IMR-90 (cell line): ENCODE data around the gene RALGPS1. TPM values are rescaled to one million over a fixed set of nuclear protein-coding genes. Genes with fewer than 3 reads are reported as not detected.

Source experiments
- ATAC-seq: fragments of 200-7000 bp; cut with Tn5 transposase; 2 replicates; pipeline ENCODE4 v1.9.1; 2020; ENCODE audit warnings: low read depth, mild to moderate bottlenecking, moderate library complexity
- BruUV-seq: library from RNA; stranded (reverse); fragments of 400-500 nt; replicated peaks from 2 replicates; lab custom pipeline; 2021; lab: Mats Ljungman, UMichigan
- CTCF ChIA-PET: fragments of 300-600 bp; formaldehyde crosslinking; extraction: SDS; loops from one replicate; lab custom pipeline; 2021; ENCODE audit warnings: antibody characterized with exemption; lab: Yijun Ruan, JAX
- POLR2A ChIA-PET: fragments of 300-600 bp; sonication (Branson Sonifier 250); formaldehyde crosslinking; loops from one replicate; lab custom pipeline; 2022; ENCODE audit warnings: antibody characterized with exemption; ENCODE audit not compliant: unreplicated experiment; lab: Charles Lee
- DNase-seq: peaks from one replicate; pipeline ENCODE4 v3.0.0; 2013
- H2AFZ ChIP-seq: replicated peaks from 2 replicates; pipeline ENCODE3; 2013; ENCODE audit warnings: low read length, mild to moderate bottlenecking; ENCODE audit not compliant: poor library complexity
- H2AK5ac ChIP-seq: 2 replicates; pipeline ENCODE4 v1.6.1; 2013; ENCODE audit warnings: low read depth, low read length, inconsistent platforms
- H2AK9ac ChIP-seq: replicated peaks from 2 replicates; pipeline ENCODE3; 2013; ENCODE audit warnings: mild to moderate bottlenecking, low read depth, low read length, moderate library complexity; ENCODE audit not compliant: poor library complexity
- H2BK120ac ChIP-seq: 2 replicates; pipeline ENCODE4 v1.6.1; 2013; ENCODE audit warnings: low read depth, low read length, inconsistent platforms
- H2BK15ac ChIP-seq: 3 replicates; pipeline ENCODE4 v1.6.1; 2013; ENCODE audit warnings: low read depth, low read length, inconsistent platforms
- H2BK20ac ChIP-seq: 2 replicates; pipeline ENCODE4 v1.6.1; 2013; ENCODE audit warnings: low read depth, mild to moderate bottlenecking, inconsistent platforms, low read length, moderate library complexity
- H2BK5ac ChIP-seq: 2 replicates; pipeline ENCODE4 v1.6.1; 2013; ENCODE audit warnings: mild to moderate bottlenecking, low read depth, low read length, inconsistent platforms; ENCODE audit not compliant: poor library complexity, severe bottlenecking
- H3K14ac ChIP-seq: replicated peaks from 2 replicates; pipeline ENCODE4 v1.6.1; 2013; ENCODE audit warnings: low read depth, low read length, inconsistent platforms
- H3K18ac ChIP-seq: 2 replicates; pipeline ENCODE4 v1.6.1; 2013; ENCODE audit warnings: low read depth, low read length, control low read depth
- H3K23ac ChIP-seq: 2 replicates; pipeline ENCODE4 v1.6.1; 2013; ENCODE audit warnings: low read depth, low read length, inconsistent platforms
- H3K27ac ChIP-seq: 2 replicates; pipeline ENCODE4 v1.5.1; 2013; ENCODE audit warnings: mild to moderate bottlenecking, control low read depth, low read length; ENCODE audit not compliant: insufficient read depth
- H3K27me3 ChIP-seq: 2 replicates; pipeline ENCODE4 v1.6.1; 2013; ENCODE audit warnings: low read length; ENCODE audit not compliant: control insufficient read depth, insufficient read depth
- H3K36me3 ChIP-seq: 2 replicates; pipeline ENCODE4 v1.6.1; 2013; ENCODE audit warnings: low read length, mixed read lengths; ENCODE audit not compliant: control insufficient read depth, insufficient read depth
- H3K4ac ChIP-seq: 2 replicates; pipeline ENCODE4 v1.6.1; 2013; ENCODE audit warnings: low read depth, low read length, inconsistent platforms
- H3K4me1 ChIP-seq: 2 replicates; pipeline ENCODE4 v1.6.1; 2013; ENCODE audit warnings: low read length, mixed read lengths; ENCODE audit not compliant: control insufficient read depth, insufficient read depth
- H3K4me2 ChIP-seq: 2 replicates; pipeline ENCODE4 v1.6.1; 2013; ENCODE audit warnings: low read depth, mild to moderate bottlenecking, control low read depth, low read length, moderate library complexity
- H3K4me3 ChIP-seq: 2 replicates; pipeline ENCODE4 v1.5.1; 2013; ENCODE audit warnings: low read depth, mild to moderate bottlenecking, control low read depth, low read length, moderate library complexity; ENCODE audit not compliant: insufficient read depth
- H3K56ac ChIP-seq: 2 replicates; pipeline ENCODE4 v1.6.1; 2013; ENCODE audit warnings: low read length, inconsistent platforms; ENCODE audit not compliant: insufficient read depth; ENCODE audit errors: extremely low read depth
- H3K79me1 ChIP-seq, 2 experiments: 2 replicates each; pipeline ENCODE4 v1.6.1; 2013; ENCODE audit warnings: low read length in 2 of 2, inconsistent platforms in 1 of 2, low read depth in 1 of 2
- H3K9ac ChIP-seq: 2 replicates; pipeline ENCODE4 v1.6.1; 2013; ENCODE audit warnings: low read depth, low read length, control low read depth
- H3K9me1 ChIP-seq: 2 replicates; pipeline ENCODE4 v1.6.1; 2013; ENCODE audit warnings: low read length, inconsistent platforms; ENCODE audit not compliant: insufficient read depth
- H3K9me3 ChIP-seq: 2 replicates; pipeline ENCODE4 v1.6.1; 2013; ENCODE audit warnings: low read length; ENCODE audit not compliant: control insufficient read depth, insufficient read depth
- H4K20me1 ChIP-seq: 2 replicates; pipeline ENCODE4 v1.6.1; 2013; ENCODE audit warnings: low read length, inconsistent platforms; ENCODE audit not compliant: insufficient read depth
- H4K5ac ChIP-seq: 2 replicates; pipeline ENCODE4 v1.6.1; 2013; ENCODE audit warnings: mild to moderate bottlenecking, low read depth, low read length, control low read depth
- H4K8ac ChIP-seq, 2 experiments: 2 replicates each; pipeline ENCODE4 v1.6.1; 2013; ENCODE audit warnings: low read depth in 2 of 2, low read length in 2 of 2, control low read depth in 1 of 2, inconsistent platforms in 1 of 2
- H4K91ac ChIP-seq: 2 replicates; pipeline ENCODE4 v1.6.1; 2013; ENCODE audit warnings: low read depth, low read length, inconsistent platforms; ENCODE audit not compliant: insufficient read depth
- BHLHE40 ChIP-seq: fragments of 150-350 bp; IDR thresholded peaks from 2 replicates; pipeline ENCODE4 v1.6.1; 2016; ENCODE audit warnings: mild to moderate bottlenecking, low read depth, low read length
- FOS ChIP-seq: fragments of 150-350 bp; IDR thresholded peaks from 2 replicates; pipeline ENCODE4 v1.6.1; 2016; ENCODE audit warnings: low read depth, low read length
- MAFK ChIP-seq: IDR thresholded peaks from 2 replicates; pipeline ENCODE4 v1.6.1; 2012; ENCODE audit warnings: low read depth, low read length, improper control_type of control experiment
- MXI1 ChIP-seq: IDR thresholded peaks from 2 replicates; pipeline ENCODE4 v1.6.1; 2012; ENCODE audit warnings: low read depth, mild to moderate bottlenecking, low read length, moderate library complexity, borderline replicate concordance
- RFX5 ChIP-seq: IDR thresholded peaks from 2 replicates; pipeline ENCODE4 v1.8.0; 2012; ENCODE audit warnings: low read depth, mild to moderate bottlenecking, low read length, moderate library complexity
- SMC3 ChIP-seq: fragments of 150-350 bp; IDR thresholded peaks from 2 replicates; pipeline ENCODE4 v1.6.1; 2016; ENCODE audit warnings: low read depth, mild to moderate bottlenecking, antibody characterized with exemption, low read length, moderate library complexity
- WGBS, 2 experiments: methylation state at CpG; one replicate each; pipeline versions ENCODE4 v1.1.5 to v1.1.7; 2013; ENCODE audit warnings: missing lambda C conversion rate in 2 of 2; ENCODE audit not compliant: insufficient read length in 1 of 2; ENCODE audit errors: extremely low coverage in 2 of 2; 5-methylcytosine and 5-hydroxymethylcytosine counted together
- dilution Hi-C: fragments of 300-500 bp; cut with HindIII; formaldehyde crosslinking; loops from one replicate; pipeline ENCODE4 v1.14.3; 2018; ENCODE audit warnings: low sequenced_read_pairs; ENCODE audit not compliant: unreplicated experiment
- in situ Hi-C: fragments of 300-500 bp; cut with MboI; formaldehyde crosslinking; loops from 3 replicates; pipeline ENCODE4 v1.14.3; 2019; ENCODE audit warnings: low sequenced_read_pairs, inconsistent platforms, mixed read lengths
- intact Hi-C: fragments of 100-400 bp; cut with micrococcal nuclease; formaldehyde crosslinking; loops from 2 replicates; pipeline ENCODE4 v1.10.0; 2022
- polyA plus RNA-seq, 3 experiments: library from polyadenylated mRNA; depleted of rRNA; stranded (reverse); fragments of >200 nt; gene quantifications; 2 replicates each; pipeline ENCODE4 v1.2.3, GENCODE V29; 2012; ENCODE audit warnings: low replicate concordance in 1 of 3
- total RNA-seq: library from RNA; depleted of rRNA; stranded (reverse); fragments of >200 nt; gene quantifications from 2 replicates; pipeline ENCODE4 v1.2.3, GENCODE V29; 2012

Gene RALGPS1
- total and polyA plus RNA-seq, 2 of the 4 experiments (the other 2 are of a cell fraction), result 0.90 to 2.8 TPM

DNA sequence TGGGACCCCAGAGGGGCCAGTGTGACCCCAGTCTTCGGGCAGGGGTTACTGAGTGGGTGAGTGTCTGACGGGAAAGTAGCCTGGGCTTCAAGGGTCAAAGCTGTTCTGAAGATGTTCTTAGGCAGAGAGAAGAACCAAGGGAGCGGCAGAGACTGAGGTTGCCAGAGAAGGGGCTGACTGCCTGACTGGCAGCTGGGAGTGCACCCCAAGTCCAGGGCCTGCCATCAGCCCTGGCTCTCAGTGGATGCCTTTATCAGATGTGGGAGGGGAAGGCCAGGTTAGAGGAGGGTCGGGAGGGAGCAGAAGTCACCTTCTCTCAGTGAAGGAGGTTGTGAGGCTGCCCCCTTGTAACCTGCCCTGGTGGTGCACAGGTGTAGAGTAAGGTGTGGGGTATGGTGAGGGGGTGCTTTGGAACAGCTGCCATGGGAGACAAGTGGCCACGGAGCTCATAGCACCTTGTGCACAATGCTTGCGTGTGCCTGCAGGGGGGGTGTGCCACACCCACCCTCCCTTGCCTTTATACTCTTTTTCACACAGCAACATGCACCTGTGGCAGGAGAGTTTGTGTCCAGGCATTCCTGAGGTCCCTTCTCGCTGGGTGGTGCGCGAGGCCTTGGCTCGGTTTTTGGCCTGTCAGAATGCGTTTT is 18.9 kb downstream of the RALGPS1 start:
- CTCF ChIA-PET, result no interaction called here
- DNase-seq (no peak), ATAC-seq (no peak)
- no peak overlapping the region for H3K18ac ChIP-seq
- no TSS peak for BruUV-seq
- H4K20me1 ChIP-seq, result no peaks in the 10 kb centered on the region
- no peak overlapping the region for H2BK5ac ChIP-seq
- in situ Hi-C loops (loop anchor here (25.0 kb wide), 1 partner anchor 454 kb away; the partner anchor contains the start of gene SLC2A8), intact Hi-C loops (no loop called here), dilution Hi-C loops (no loop called here)
- H3K79me1 ChIP-seq, result no peaks in the 10 kb centered on the region
- no peak overlapping the region for H2AK5ac ChIP-seq
- H3K9me1 ChIP-seq, result no peaks in the 10 kb centered on the region
- peak overlapping the region; percentile 60 for H2AK9ac ChIP-seq
- no peak overlapping the region for H2BK20ac ChIP-seq
- H3K27me3 ChIP-seq, result peaks cover 1% of the 10 kb centered on the region
- no peak overlapping the region for H2AFZ ChIP-seq
- no peak overlapping the region for H4K91ac ChIP-seq
- no peak overlapping the region for H4K5ac ChIP-seq
- no peak overlapping the region for H3K56ac ChIP-seq
- 64% methylated on average over 3 of the region's 11 CpGs; no CpG with 5 or more reads in 1 of the 2 experiments for WGBS, 2 experiments
- no peak overlapping the region for H3K4me3 ChIP-seq
- no peak overlapping the region for H2BK15ac ChIP-seq
- no peak overlapping the region for H3K14ac ChIP-seq
- H3K27ac ChIP-seq, result no peak overlapping the region
- H3K36me3 ChIP-seq, result no peaks in the 10 kb centered on the region
- H3K9me3 ChIP-seq, result 0 out of 2 replicates have a peak, but pooled peaks cover 2% of the 10 kb centered on the region
- no peak overlapping the region for H2BK120ac ChIP-seq
- no peak overlapping the region for H3K4ac ChIP-seq
- H3K4me1 ChIP-seq, result peaks cover 2% of the 10 kb centered on the region; the same call in 1 of the 2 replicates
- H3K23ac ChIP-seq, result no peak overlapping the region
- H3K9ac ChIP-seq, result no peak overlapping the region
- H3K4me2 ChIP-seq, result no peak overlapping the region
- no peak for TF ChIP-seq RFX5
- no peak for TF ChIP-seq FOS
- TF ChIP-seq MAFK, result no peak
- no peak for TF ChIP-seq SMC3
- TF ChIP-seq BHLHE40, result no peak
- TF ChIP-seq MXI1, result no peak
- H4K8ac ChIP-seq, result no peak overlapping the region
- POLR2A ChIA-PET, result no interaction called here
